ENCODE results near the gene OBP2A.

DNA sequence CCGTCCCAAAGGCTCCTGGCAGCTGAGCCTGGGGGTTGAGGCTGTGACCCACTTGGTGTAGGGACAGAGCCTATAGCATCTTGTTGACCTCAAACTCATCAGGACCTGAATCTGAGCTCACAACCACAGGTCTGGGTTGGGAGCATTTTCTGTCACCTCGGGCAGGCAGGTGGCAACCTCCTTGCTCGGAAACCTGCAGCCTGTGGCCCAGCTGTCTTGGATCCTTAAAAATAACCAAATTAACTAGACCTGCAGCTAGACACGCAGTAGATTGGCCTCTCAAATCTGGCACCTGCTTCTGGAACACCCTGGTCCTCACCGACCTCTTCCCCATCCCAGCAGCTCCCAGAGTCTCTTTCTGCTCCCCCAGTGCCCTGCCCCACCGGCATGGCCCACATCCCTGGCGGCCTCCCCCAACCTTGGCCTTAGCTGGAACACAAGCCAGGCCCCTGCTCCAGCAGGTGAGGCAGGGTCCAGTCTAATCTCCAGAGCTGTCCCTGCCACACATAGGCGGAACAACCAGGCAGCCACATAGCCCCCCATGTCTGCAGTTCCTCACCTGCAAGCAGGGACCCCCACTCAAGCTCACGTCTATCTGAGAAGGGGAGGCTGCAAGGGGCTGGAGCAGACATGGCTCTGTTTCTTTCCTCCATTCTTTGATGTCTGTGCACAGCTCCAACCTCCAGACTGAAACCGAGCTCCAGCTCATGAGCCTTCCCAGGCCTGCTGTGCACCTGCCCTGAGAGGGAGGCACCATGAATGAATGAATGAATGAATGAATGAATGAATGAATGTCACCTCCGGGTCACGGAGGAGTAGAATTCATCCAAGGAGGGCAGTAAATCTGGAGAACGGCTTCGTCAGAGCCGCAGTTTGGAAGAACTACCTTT lies 43.9 kb downstream of the OBP2A start:
- TF ChIP-seq, protein P1, sequence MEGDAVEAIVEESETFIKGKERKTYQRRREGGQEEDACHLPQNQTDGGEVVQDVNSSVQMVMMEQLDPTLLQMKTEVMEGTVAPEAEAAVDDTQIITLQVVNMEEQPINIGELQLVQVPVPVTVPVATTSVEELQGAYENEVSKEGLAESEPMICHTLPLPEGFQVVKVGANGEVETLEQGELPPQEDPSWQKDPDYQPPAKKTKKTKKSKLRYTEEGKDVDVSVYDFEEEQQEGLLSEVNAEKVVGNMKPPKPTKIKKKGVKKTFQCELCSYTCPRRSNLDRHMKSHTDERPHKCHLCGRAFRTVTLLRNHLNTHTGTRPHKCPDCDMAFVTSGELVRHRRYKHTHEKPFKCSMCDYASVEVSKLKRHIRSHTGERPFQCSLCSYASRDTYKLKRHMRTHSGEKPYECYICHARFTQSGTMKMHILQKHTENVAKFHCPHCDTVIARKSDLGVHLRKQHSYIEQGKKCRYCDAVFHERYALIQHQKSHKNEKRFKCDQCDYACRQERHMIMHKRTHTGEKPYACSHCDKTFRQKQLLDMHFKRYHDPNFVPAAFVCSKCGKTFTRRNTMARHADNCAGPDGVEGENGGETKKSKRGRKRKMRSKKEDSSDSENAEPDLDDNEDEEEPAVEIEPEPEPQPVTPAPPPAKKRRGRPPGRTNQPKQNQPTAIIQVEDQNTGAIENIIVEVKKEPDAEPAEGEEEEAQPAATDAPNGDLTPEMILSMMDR (IDR thresholded peaks at IDR 0.05) = no peak
- TF ChIP-seq EZH2 (IDR thresholded peaks at IDR 0.05; ENCODE audit: borderline replicate concordance, insufficient read depth, low read depth, low read length, poor library complexity, severe bottlenecking) = no peak
